HCT116 (cell line): ENCODE data around the gene COL5A1.

ENCODE experiments used
- EZH2 ChIP-seq: fragments of 200-600 bp; sonication (generic); IDR thresholded peaks from 2 replicates; pipeline ENCODE4 v1.6.1; 2017; ENCODE audit warnings: antibody characterized with exemption, mixed run types
- EZH2phosphoT487 ChIP-seq: fragments of 200-600 bp; IDR thresholded peaks from 2 replicates; pipeline ENCODE4 v1.6.1; 2018; ENCODE audit warnings: antibody characterized with exemption, borderline replicate concordance
- JUND ChIP-seq: IDR thresholded peaks from 2 replicates; pipeline ENCODE4 v1.6.1; 2012
- POLR2A ChIP-seq: IDR thresholded peaks from 2 replicates; pipeline ENCODE4 v1.7.0; 2011; ENCODE audit warnings: borderline replicate concordance; ENCODE audit not compliant: insufficient read depth, insufficient read length; ENCODE audit errors: extremely low read depth
- POLR2AphosphoS5 ChIP-seq: IDR thresholded peaks from 2 replicates; pipeline ENCODE4 v1.6.1; 2011; ENCODE audit warnings: mild to moderate bottlenecking, low read depth, low read length, moderate library complexity
- RAD21 ChIP-seq: IDR thresholded peaks from 2 replicates; pipeline ENCODE4 v1.6.1; 2012; ENCODE audit warnings: low read depth, mild to moderate bottlenecking
- SP1 ChIP-seq: IDR thresholded peaks from 2 replicates; pipeline ENCODE4 v1.6.1; 2012; ENCODE audit warnings: low read depth
- YY1 ChIP-seq: IDR thresholded peaks from 2 replicates; pipeline ENCODE4 v1.6.1; 2011; ENCODE audit warnings: low read length, low read depth, moderate library complexity, mild to moderate bottlenecking; ENCODE audit not compliant: insufficient replicate concordance; ENCODE audit errors: extremely low read depth
- ZFX ChIP-seq: fragments of 450-650 bp; IDR thresholded peaks from 2 replicates; pipeline ENCODE4 v1.6.1; 2017
- TF ChIP-seq, protein P1 (sequence below), 3 experiments: fragments of 200-600 bp in 1 of 3; sonication (generic) in 1 of 3; IDR thresholded peaks in 2 of 3; conservative IDR thresholded peaks in 1 of 3; 2 replicates each; pipeline ENCODE4 v1.5.1; 2012 to 2017; ENCODE audit warnings: low read depth in 2 of 3, low read length in 2 of 3, antibody characterized with exemption in 1 of 3, borderline replicate concordance in 1 of 3, control low read depth in 1 of 3, mild to moderate bottlenecking in 1 of 3, mixed read lengths in 1 of 3, mixed run types in 1 of 3, moderate library complexity in 1 of 3; ENCODE audit not compliant: insufficient read depth in 1 of 3
- TF ChIP-seq, protein P2 (sequence below): IDR thresholded peaks from 2 replicates; pipeline ENCODE4 v1.6.1; 2012; ENCODE audit warnings: low read depth
- TF ChIP-seq, protein P3 (sequence below): IDR thresholded peaks from 2 replicates; pipeline ENCODE4 v1.6.1; 2011; ENCODE audit warnings: mild to moderate bottlenecking, low read length, moderate library complexity; ENCODE audit not compliant: insufficient replicate concordance; ENCODE audit errors: extremely low read depth

DNA sequence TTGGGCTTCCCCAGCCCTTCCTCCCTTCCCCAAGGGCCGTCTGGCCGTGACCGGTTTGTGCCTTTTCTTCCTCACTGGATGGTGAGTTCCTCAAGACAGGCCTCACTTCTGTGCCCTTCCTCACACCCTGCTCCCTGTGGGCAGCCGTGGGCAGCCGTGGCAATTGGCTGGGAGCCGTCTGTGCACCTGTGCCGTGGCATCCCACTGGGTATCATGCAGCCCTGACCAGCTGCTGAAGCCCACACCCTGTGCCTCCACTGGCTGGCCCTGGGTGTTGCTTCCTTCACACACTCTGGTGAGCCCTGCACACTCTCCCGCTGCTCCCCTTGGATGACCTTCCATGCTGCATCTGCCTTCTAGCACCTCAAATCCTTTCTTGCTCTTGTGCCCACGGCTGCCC lies 100.2 kb downstream of the COL5A1 start:
- TF ChIP-seq, protein P1, sequence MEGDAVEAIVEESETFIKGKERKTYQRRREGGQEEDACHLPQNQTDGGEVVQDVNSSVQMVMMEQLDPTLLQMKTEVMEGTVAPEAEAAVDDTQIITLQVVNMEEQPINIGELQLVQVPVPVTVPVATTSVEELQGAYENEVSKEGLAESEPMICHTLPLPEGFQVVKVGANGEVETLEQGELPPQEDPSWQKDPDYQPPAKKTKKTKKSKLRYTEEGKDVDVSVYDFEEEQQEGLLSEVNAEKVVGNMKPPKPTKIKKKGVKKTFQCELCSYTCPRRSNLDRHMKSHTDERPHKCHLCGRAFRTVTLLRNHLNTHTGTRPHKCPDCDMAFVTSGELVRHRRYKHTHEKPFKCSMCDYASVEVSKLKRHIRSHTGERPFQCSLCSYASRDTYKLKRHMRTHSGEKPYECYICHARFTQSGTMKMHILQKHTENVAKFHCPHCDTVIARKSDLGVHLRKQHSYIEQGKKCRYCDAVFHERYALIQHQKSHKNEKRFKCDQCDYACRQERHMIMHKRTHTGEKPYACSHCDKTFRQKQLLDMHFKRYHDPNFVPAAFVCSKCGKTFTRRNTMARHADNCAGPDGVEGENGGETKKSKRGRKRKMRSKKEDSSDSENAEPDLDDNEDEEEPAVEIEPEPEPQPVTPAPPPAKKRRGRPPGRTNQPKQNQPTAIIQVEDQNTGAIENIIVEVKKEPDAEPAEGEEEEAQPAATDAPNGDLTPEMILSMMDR (IDR thresholded peaks at IDR 0.05 in 2 of 3, conservative IDR thresholded peaks at IDR 0.05 in 1 of 3; ENCODE audit: borderline replicate concordance in 1 of 3, insufficient read depth in 1 of 3, low read depth in 2 of 3, low read length in 2 of 3) = no peak
- TF ChIP-seq SP1 = no peak
- TF ChIP-seq, protein P2, sequence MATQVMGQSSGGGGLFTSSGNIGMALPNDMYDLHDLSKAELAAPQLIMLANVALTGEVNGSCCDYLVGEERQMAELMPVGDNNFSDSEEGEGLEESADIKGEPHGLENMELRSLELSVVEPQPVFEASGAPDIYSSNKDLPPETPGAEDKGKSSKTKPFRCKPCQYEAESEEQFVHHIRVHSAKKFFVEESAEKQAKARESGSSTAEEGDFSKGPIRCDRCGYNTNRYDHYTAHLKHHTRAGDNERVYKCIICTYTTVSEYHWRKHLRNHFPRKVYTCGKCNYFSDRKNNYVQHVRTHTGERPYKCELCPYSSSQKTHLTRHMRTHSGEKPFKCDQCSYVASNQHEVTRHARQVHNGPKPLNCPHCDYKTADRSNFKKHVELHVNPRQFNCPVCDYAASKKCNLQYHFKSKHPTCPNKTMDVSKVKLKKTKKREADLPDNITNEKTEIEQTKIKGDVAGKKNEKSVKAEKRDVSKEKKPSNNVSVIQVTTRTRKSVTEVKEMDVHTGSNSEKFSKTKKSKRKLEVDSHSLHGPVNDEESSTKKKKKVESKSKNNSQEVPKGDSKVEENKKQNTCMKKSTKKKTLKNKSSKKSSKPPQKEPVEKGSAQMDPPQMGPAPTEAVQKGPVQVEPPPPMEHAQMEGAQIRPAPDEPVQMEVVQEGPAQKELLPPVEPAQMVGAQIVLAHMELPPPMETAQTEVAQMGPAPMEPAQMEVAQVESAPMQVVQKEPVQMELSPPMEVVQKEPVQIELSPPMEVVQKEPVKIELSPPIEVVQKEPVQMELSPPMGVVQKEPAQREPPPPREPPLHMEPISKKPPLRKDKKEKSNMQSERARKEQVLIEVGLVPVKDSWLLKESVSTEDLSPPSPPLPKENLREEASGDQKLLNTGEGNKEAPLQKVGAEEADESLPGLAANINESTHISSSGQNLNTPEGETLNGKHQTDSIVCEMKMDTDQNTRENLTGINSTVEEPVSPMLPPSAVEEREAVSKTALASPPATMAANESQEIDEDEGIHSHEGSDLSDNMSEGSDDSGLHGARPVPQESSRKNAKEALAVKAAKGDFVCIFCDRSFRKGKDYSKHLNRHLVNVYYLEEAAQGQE = no peak
- no peak for TF ChIP-seq POLR2AphosphoS5
- no peak for TF ChIP-seq JUND
- no peak for TF ChIP-seq EZH2phosphoT487
- no peak for TF ChIP-seq EZH2
- TF ChIP-seq, protein P3, sequence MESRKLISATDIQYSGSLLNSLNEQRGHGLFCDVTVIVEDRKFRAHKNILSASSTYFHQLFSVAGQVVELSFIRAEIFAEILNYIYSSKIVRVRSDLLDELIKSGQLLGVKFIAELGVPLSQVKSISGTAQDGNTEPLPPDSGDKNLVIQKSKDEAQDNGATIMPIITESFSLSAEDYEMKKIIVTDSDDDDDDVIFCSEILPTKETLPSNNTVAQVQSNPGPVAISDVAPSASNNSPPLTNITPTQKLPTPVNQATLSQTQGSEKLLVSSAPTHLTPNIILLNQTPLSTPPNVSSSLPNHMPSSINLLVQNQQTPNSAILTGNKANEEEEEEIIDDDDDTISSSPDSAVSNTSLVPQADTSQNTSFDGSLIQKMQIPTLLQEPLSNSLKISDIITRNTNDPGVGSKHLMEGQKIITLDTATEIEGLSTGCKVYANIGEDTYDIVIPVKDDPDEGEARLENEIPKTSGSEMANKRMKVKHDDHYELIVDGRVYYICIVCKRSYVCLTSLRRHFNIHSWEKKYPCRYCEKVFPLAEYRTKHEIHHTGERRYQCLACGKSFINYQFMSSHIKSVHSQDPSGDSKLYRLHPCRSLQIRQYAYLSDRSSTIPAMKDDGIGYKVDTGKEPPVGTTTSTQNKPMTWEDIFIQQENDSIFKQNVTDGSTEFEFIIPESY = no peak
- TF ChIP-seq YY1 = no peak
- TF ChIP-seq POLR2A = no peak
- no peak for TF ChIP-seq RAD21
- TF ChIP-seq ZFX = no peak
